Heart left ventricle (tissue), 16 donors: ENCODE data around the gene FTCD. TPM values are rescaled to one million over a fixed set of nuclear protein-coding genes. Genes with fewer than 3 reads are reported as not detected.

Experiments used
- ATAC-seq, 4 donors: fragments of 200-7000 bp; cut with Tn5 transposase; one replicate each; pipeline ENCODE4 v1.9.1; 2020 to 2022; ENCODE audit warnings: moderate library complexity in 4 of 4, mild to moderate bottlenecking in 3 of 4, moderate number of reproducible peaks in 1 of 4
- DNase-seq, 5 donors: peaks; one replicate each; pipeline ENCODE4 v3.0.0-alpha.2; 2020
- H3K27ac ChIP-seq, 12 donors: fragments of 200-600 bp; sonication (generic) in 4 of 12; one replicate each; pipeline versions ENCODE4 v1.5.0 to v1.8.0; 2016 to 2022; ENCODE audit warnings: mild to moderate bottlenecking in 2 of 12
- H3K27me3 ChIP-seq, 9 donors: fragments of 200-600 bp; sonication (generic) in 2 of 9; one replicate each; pipeline versions ENCODE4 v1.5.1 to v1.8.0; 2016 to 2022; ENCODE audit warnings: mild to moderate bottlenecking in 3 of 9
- H3K36me3 ChIP-seq, 9 donors: fragments of 200-600 bp; sonication (generic) in 2 of 9; one replicate each; pipeline versions ENCODE4 v1.5.0 to v1.8.0; 2018 to 2022; ENCODE audit warnings: mild to moderate bottlenecking in 2 of 9
- H3K4me1 ChIP-seq, 12 donors: fragments of 200-600 bp; sonication (generic) in 4 of 12; one replicate each; pipeline versions ENCODE4 v1.5.0 to v1.8.0; 2016 to 2022; ENCODE audit warnings: mild to moderate bottlenecking in 3 of 12
- H3K4me3 ChIP-seq, 12 donors: fragments of 200-600 bp; sonication (generic) in 4 of 12; one replicate each; pipeline versions ENCODE4 v1.5.0 to v1.8.0; 2017 to 2022; ENCODE audit warnings: mild to moderate bottlenecking in 9 of 12, moderate library complexity in 4 of 12
- H3K9me3 ChIP-seq, 12 donors: fragments of 200-600 bp; sonication (generic) in 4 of 12; one replicate each; pipeline versions ENCODE4 v1.5.0 to v1.8.0; 2016 to 2022; ENCODE audit warnings: mild to moderate bottlenecking in 1 of 12
- CTCF ChIP-seq, 12 donors: fragments of 200-600 bp; sonication (generic) in 4 of 12; IDR thresholded peaks; one replicate each; pipeline versions ENCODE4 v1.5.0 to v1.8.0; 2018 to 2022; ENCODE audit warnings: antibody characterized with exemption in 12 of 12, mild to moderate bottlenecking in 5 of 12
- POLR2A ChIP-seq, 2 donors: fragments of 450-650 bp; IDR thresholded peaks; one replicate each; pipeline ENCODE4 v1.6.1; 2017; ENCODE audit warnings: antibody characterized with exemption in 2 of 2, mild to moderate bottlenecking in 2 of 2, moderate library complexity in 2 of 2
- WGBS, 4 donors: extraction: QIAGEN DNeasy Blood & Tissue Kit in 2 of 4; methylation state at CpG; one replicate each; pipeline versions ENCODE4 v1.1.5 to v1.1.7; 2013 to 2018; 5-methylcytosine and 5-hydroxymethylcytosine counted together
- intact Hi-C, 10 donors: fragments of 100-400 bp; cut with DNase I; formaldehyde crosslinking; loops; one replicate each; pipeline versions ENCODE4 v1.11.1 to v1.14.2; 2022
- polyA plus RNA-seq, 2 donors: library from polyadenylated mRNA; stranded (reverse); fragments of 200-250 nt; gene quantifications; one replicate each; pipeline ENCODE4 v1.2.3, GENCODE V29; 2013
- total RNA-seq, 9 donors: library from RNA; depleted of rRNA in 2 of 9; stranded (reverse); fragments of >200 nt in 2 of 9; fragmentation: NEBNext Ultra II Directional in 3 of 9; extraction: Animal tissue kit (Norgen Biotek cat#: 25700) in 3 of 9; gene quantifications; one replicate each; pipeline versions ENCODE4 v1.1.0 to v1.2.4, GENCODE V29; 2016 to 2023
- donor health status: ischemic (EF 13 %, LVEDD 7.1; RV severe dilation, severe dysfunction).
- donor health status: healthy with polysubstance abuse.
- donor health status: DM: no; HTN: yes; CAD: no.
- donor health status: DM: no; HTN: no; CAD: no.
- donor health status: ischemic (EF 25% LVEDD 6.9; RV normal size, moderate dysfunction).
- donor health status: ischemic (EF 25% LVEDD 5.7; RV mildly dilated, moderate dysfunction).
- donor health status: healthy.
- donor health status: DM: yes; HTN: yes; CAD: no.
- donor health status: ischemic (EF 35%, LVEDD 5.7; RV mildly dilated, moderate dysfunction).
- donor health status: nonischemic (EF 11% LVEDD 7.7; RV severe dilation, severe dysfunction).
- donor health status: DM: yes; HTN: yes; CAD: no.
- donor health status: PGD.
- donor health status: ischemic (EF 29% LVEDD 5.4; RV normal size, mild dysfunction).
- donor health status: nonischemic (EF 23%, LVEDD 6.1; RV moderate dilation, normal function).

The FTCD gene
- total and polyA plus RNA-seq, 11 donors: 0.17 to 3.1 (median 1.2) TPM; not detected in 1

GRCh38 chr21:46189959-46190490 is 34.6 kb upstream of the FTCD start:
- intact Hi-C loops: loop anchor here in 4 of 10 donors (2.0 to 5.0 kb wide), 3 partner anchors 32 to 39 kb away; partner anchors contain the start of gene LSS (in 2 of the 4)

GRCh38 chr21:46189213-46189958 is 34.0 kb upstream of the FTCD start:
- H3K4me3 ChIP-seq: no peak overlapping the region
- H3K36me3 ChIP-seq: peaks cover 0 to 34% (median 22%) of the 10 kb centered on the region in 9 donors
- DNase-seq (peak in 2 of 5 donors; percentile 44 to 51), ATAC-seq (peak in 3 of 4 donors; percentile 5 to 25 (median 15))
- TF ChIP-seq CTCF (IDR thresholded peaks at IDR 0.05) (no peak), POLR2A (IDR thresholded peaks at IDR 0.05) (no peak)
- peak overlapping the region; percentile 68 to 96 (median 85) for H3K27ac ChIP-seq
- no peaks in the 10 kb centered on the region for H3K27me3 ChIP-seq
- H3K4me1 ChIP-seq: peaks cover 6 to 43% (median 23%) of the 10 kb centered on the region in 12 donors
- no peaks in the 10 kb centered on the region for H3K9me3 ChIP-seq
- 58 to 71% (median 64%) methylated on average over 9 of the region's 9 CpGs for WGBS, 4 donors
- intact Hi-C loops: loop anchor here in 4 of 10 donors (2.0 to 5.0 kb wide), 3 partner anchors 33 to 39 kb away; partner anchors contain the start of gene LSS (in 2 of the 4)

More at GRCh38 chr21:46189959-46190490, 34.6 kb upstream of the FTCD start:
- Histone ChIP-seq H3K36me3 (peaks cover 0 to 41% (median 29%) of the 10 kb centered on the region in 9 donors), H3K27me3 (no peaks in the 10 kb centered on the region), H3K9me3 (no peaks in the 10 kb centered on the region), H3K27ac (peak overlapping the region; percentile 68 to 96 (median 85)), H3K4me1 (peaks cover 6 to 43% (median 23%) of the 10 kb centered on the region in 12 donors), H3K4me3 (no peak overlapping the region)
- peak in 1 of 5 donors; percentile 49 for DNase-seq
- TF ChIP-seq CTCF (IDR thresholded peaks at IDR 0.05) (no peak), POLR2A (IDR thresholded peaks at IDR 0.05) (no peak)
- WGBS, 4 donors: 96 to 97% (median 97%) methylated on average over 6 to 14 of the region's 14 CpGs
- peak in 1 of 4 donors; percentile 4 for ATAC-seq

GRCh38 chr21:46188226-46189212 is 33.1 kb upstream of the FTCD start:
- intact Hi-C loops: loop anchor here in 4 of 10 donors (2.0 to 5.0 kb wide), 3 partner anchors 34 to 40 kb away; partner anchors contain the start of gene LSS (in 2 of the 4)
- peak; percentile 67 to 86 (median 74) for DNase-seq
- Histone ChIP-seq H3K27ac (peak overlapping the region; percentile 68 to 96 (median 85)), H3K27me3 (no peaks in the 10 kb centered on the region), H3K4me1 (peaks cover 6 to 48% (median 23%) of the 10 kb centered on the region in 12 donors), H3K36me3 (peaks cover 0 to 26% (median 14%) of the 10 kb centered on the region in 9 donors), H3K9me3 (no peaks in the 10 kb centered on the region), H3K4me3 (no peak overlapping the region)
- ATAC-seq: peak; percentile 72 to 81 (median 78)
- TF ChIP-seq POLR2A (IDR thresholded peaks at IDR 0.05): peak in 1 of 2 donors; percentile 43
- TF ChIP-seq CTCF (IDR thresholded peaks at IDR 0.05): peak in 1 of 12 donors; percentile 9
- WGBS, 4 donors: 35 to 40% (median 37%) methylated on average over 17 of the region's 17 CpGs
